B cell (primary cell): Measurements from ENCODE around the gene ITFG1. TPM values are rescaled to one million over a fixed set of nuclear protein-coding genes. Genes with fewer than 3 reads are reported as not detected.
"Not testable (repeated sequence)": the region's sequence is repeated elsewhere in the genome, so short reads cannot be mapped to it uniquely, and the experiment has no call there.

ENCODE experiments used
- ATAC-seq: fragments of 200-7000 bp; cut with Tn5 transposase; one replicate; pipeline ENCODE4 v1.10.0; 2021; ENCODE audit warnings: low read depth, mild to moderate bottlenecking, moderate number of reproducible peaks, moderate library complexity
- CTCF ChIA-PET: fragments of 350-600 bp; sonication (Branson Sonifier 250); formaldehyde crosslinking; loops from one replicate; lab custom pipeline; 2021; ENCODE audit warnings: antibody characterized with exemption, inconsistent platforms; lab: Charles Lee
- POLR2A ChIA-PET: fragments of 350-600 bp; sonication (Branson Sonifier 250); formaldehyde crosslinking; loops from one replicate; lab custom pipeline; 2021; ENCODE audit warnings: antibody characterized with exemption; lab: Charles Lee
- DNase-seq: peaks from one replicate; pipeline ENCODE4 v3.0.0; 2013
- H2AFZ ChIP-seq: 2 replicates; pipeline ENCODE4 v1.6.1; 2012; ENCODE audit warnings: mild to moderate bottlenecking, low read depth, low read length; ENCODE audit not compliant: insufficient read depth, poor library complexity, severe bottlenecking
- H3K27ac ChIP-seq, 2 donors: 1 replicate in 1 of 2; 2 replicates in 1 of 2; pipeline ENCODE4 v1.5.1; 2012 to 2013; ENCODE audit warnings: low read length in 2 of 2, mild to moderate bottlenecking in 2 of 2, moderate library complexity in 1 of 2
- H3K27me3 ChIP-seq, 4 experiments: fragments of 200-600 bp in 1 of 4; sonication (generic) in 1 of 4; replicated peaks in 1 of 4; 1 replicate in 2 of 4; 2 replicates in 2 of 4; pipeline versions ENCODE4 v1.6.1 to v1.7.0; 2013 to 2016; ENCODE audit warnings: low read length in 3 of 4, mild to moderate bottlenecking in 2 of 4, mixed read lengths in 1 of 4, moderate library complexity in 1 of 4; ENCODE audit not compliant: insufficient read depth in 4 of 4, control insufficient read depth in 3 of 4; ENCODE audit errors: control extremely low read depth in 1 of 4
- H3K36me3 ChIP-seq, 2 experiments: replicated peaks in 1 of 2; 1 replicate in 1 of 2; 2 replicates in 1 of 2; pipeline versions ENCODE4 v1.6.1 to v1.7.1; 2013; ENCODE audit warnings: low read length in 1 of 2; ENCODE audit not compliant: insufficient read depth in 2 of 2, control insufficient read depth in 1 of 2; ENCODE audit errors: control extremely low read depth in 1 of 2, extremely low read depth in 1 of 2
- H3K4me1 ChIP-seq, 2 donors: fragments of 200-600 bp in 1 of 2; sonication (generic) in 1 of 2; 1 replicate in 1 of 2; 2 replicates in 1 of 2; pipeline versions ENCODE4 v1.5.1 to v1.6.1; 2013 to 2017; ENCODE audit warnings: low read length in 2 of 2; ENCODE audit not compliant: control insufficient read depth in 2 of 2, insufficient read depth in 2 of 2
- H3K4me2 ChIP-seq: replicated peaks from 2 replicates; pipeline ENCODE3; 2012; ENCODE audit warnings: mild to moderate bottlenecking, low read depth, low read length; ENCODE audit not compliant: poor library complexity, severe bottlenecking
- H3K4me3 ChIP-seq, 5 experiments: fragments of 200-600 bp in 1 of 5; sonication (generic) in 1 of 5; 1 replicate in 3 of 5; 2 replicates in 2 of 5; pipeline versions ENCODE4 v1.5.1 to v1.7.0; 2011 to 2016; ENCODE audit warnings: low read length in 4 of 5, mild to moderate bottlenecking in 4 of 5, low read depth in 2 of 5, control low read depth in 1 of 5, moderate library complexity in 1 of 5; ENCODE audit not compliant: insufficient read depth in 1 of 5; ENCODE audit errors: control extremely low read depth in 1 of 5, extremely low read depth in 1 of 5
- H3K79me2 ChIP-seq: fragments of 200-600 bp; sonication (generic); one replicate; pipeline ENCODE4 v1.6.0; 2016; ENCODE audit warnings: low read length; ENCODE audit not compliant: control insufficient read depth, insufficient read depth
- H3K9ac ChIP-seq: fragments of 200-600 bp; sonication (generic); 2 replicates; pipeline ENCODE4 v1.6.1; 2017; ENCODE audit warnings: mild to moderate bottlenecking, low read length, moderate library complexity
- H3K9me3 ChIP-seq, 3 donors: one replicate each; pipeline versions ENCODE4 v1.6.1 to v1.7.1; 2013; ENCODE audit warnings: low read length in 2 of 3; ENCODE audit not compliant: control insufficient read depth in 2 of 3, insufficient read depth in 1 of 3; ENCODE audit errors: control extremely low read depth in 1 of 3
- H4K20me1 ChIP-seq: 2 replicates; pipeline ENCODE4 v1.6.0; 2012; ENCODE audit warnings: mild to moderate bottlenecking, low read length; ENCODE audit not compliant: insufficient read depth, control insufficient read depth, poor library complexity, severe bottlenecking
- H3K27ac Mint-ChIP-seq: one replicate; pipeline ENCODE4 v1.8.0; 2021; ENCODE audit warnings: mixed read lengths
- H3K27me3 Mint-ChIP-seq: one replicate; pipeline ENCODE4 v1.8.0; 2021; ENCODE audit warnings: mixed read lengths
- H3K4me1 Mint-ChIP-seq: one replicate; pipeline ENCODE4 v1.8.0; 2021; ENCODE audit warnings: mixed read lengths
- H3K4me3 Mint-ChIP-seq: one replicate; pipeline ENCODE4 v1.8.0; 2021; ENCODE audit warnings: mixed read lengths
- H3K9me3 Mint-ChIP-seq: one replicate; pipeline ENCODE4 v1.8.0; 2022; ENCODE audit warnings: mixed read lengths; ENCODE audit not compliant: insufficient read depth
- CTCF ChIP-seq: fragments of 200-600 bp; IDR thresholded peaks from one replicate; pipeline ENCODE4 v1.8.0; 2022; ENCODE audit warnings: antibody characterized with exemption, mild to moderate bottlenecking
- EZH2 ChIP-seq: IDR thresholded peaks from 2 replicates; pipeline ENCODE4 v1.6.1; 2012; ENCODE audit warnings: borderline replicate concordance, low read depth, mild to moderate bottlenecking, moderate library complexity, low read length; ENCODE audit not compliant: insufficient read depth, poor library complexity, severe bottlenecking
- WGBS: methylation state at CpG from one replicate; pipeline ENCODE4 v1.1.5; 2013; ENCODE audit warnings: missing lambda C conversion rate; ENCODE audit not compliant: insufficient coverage; 5-methylcytosine and 5-hydroxymethylcytosine counted together
- intact Hi-C: fragments of 100-400 bp; cut with micrococcal nuclease; formaldehyde crosslinking; loops from one replicate; pipeline ENCODE4 v1.10.0; 2022
- polyA plus RNA-seq: library from polyadenylated mRNA; depleted of rRNA; stranded (reverse); fragments of >200 nt; gene quantifications from 2 replicates; pipeline ENCODE4 v1.2.3, GENCODE V29; 2012
- total RNA-seq, 2 donors: library from RNA; stranded (reverse); fragments of 120-200 nt in 1 of 2; gene quantifications; 1 replicate in 1 of 2; 2 replicates in 1 of 2; pipeline versions ENCODE4 v1.2.3 to v1.2.4, GENCODE V29; 2013 to 2022

Gene ITFG1
- total and polyA plus RNA-seq, 2 donors (not counting 1 experiment from before 2014, with no cell fraction given), result 9.7 to 40.4 TPM

DNA sequence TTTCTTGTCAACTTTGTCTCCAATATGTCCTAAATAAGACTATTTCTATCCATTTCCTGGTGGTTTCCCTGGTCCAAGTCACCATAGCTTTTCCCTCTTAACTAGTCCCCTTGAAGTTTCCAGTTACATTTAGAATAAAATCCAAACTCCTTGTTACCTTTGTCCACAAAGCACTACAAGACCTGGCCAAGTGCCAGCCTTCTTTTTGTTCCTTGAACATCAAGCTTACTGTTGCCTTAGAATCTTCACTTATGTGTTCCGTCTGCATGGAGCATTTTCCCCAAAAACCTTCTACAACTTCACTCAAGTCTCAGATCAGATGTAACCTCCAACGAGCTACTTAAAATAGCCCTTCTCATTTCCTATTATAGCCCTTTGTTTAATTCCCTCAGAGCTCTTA lies 101.4 kb downstream of the ITFG1 start:
- Histone ChIP-seq H3K4me3 (no peak overlapping the region), H3K4me2 (no peak overlapping the region), H3K27me3 (no peaks in the 10 kb centered on the region), H3K9ac (no peak overlapping the region), H3K27ac (no peak overlapping the region), H3K9me3 (peaks cover 0 to 6% (median 0%) of the 10 kb centered on the region in 3 donors), H4K20me1 (no peaks in the 10 kb centered on the region), H2AFZ (no peak overlapping the region), H3K36me3 (peaks cover 0 to 7% of the 10 kb centered on the region in 2 experiments), H3K4me1 (no peaks in the 10 kb centered on the region), H3K79me2 (no peaks in the 10 kb centered on the region)
- Mint-ChIP-seq H3K27ac (no peak overlapping the region), H3K4me1 (no peaks in the 10 kb centered on the region), H3K9me3 (no peaks in the 10 kb centered on the region), H3K4me3 (no peak overlapping the region), H3K27me3 (no peaks in the 10 kb centered on the region)
- CTCF ChIA-PET, result interaction anchor here (1.1 kb wide), 1 partner anchor 183 kb away, joined by 3 read pairs; no protein-coding TSS in a partner anchor
- intact Hi-C loops, result no loop called here
- 100% methylated on average over 1 of the region's 2 CpGs for WGBS
- DNase-seq (no peak), ATAC-seq (no peak)
- POLR2A ChIA-PET, result no interaction called here
- TF ChIP-seq CTCF (no peak), EZH2 (no peak)

- Histone ChIP-seq H3K4me2 (no peak overlapping the region), H3K36me3 (peaks cover 0 to 3% of the 10 kb centered on the region in 2 experiments), H2AFZ (no peak overlapping the region), H3K4me3 (no peak overlapping the region), H3K79me2 (no peaks in the 10 kb centered on the region), H3K9me3 (peaks cover 0 to 6% (median 2%) of the 10 kb centered on the region in 3 donors), H3K4me1 (no peaks in the 10 kb centered on the region), H3K9ac (no peak overlapping the region), H3K27me3 (no peaks in the 10 kb centered on the region), H4K20me1 (no peaks in the 10 kb centered on the region), H3K27ac (no peak overlapping the region)
- TF ChIP-seq CTCF, result no peak
- no peak for TF ChIP-seq EZH2
- intact Hi-C loops, result no loop called here
- peaks cover 6% of the 10 kb centered on the region for H3K9me3 Mint-ChIP-seq
- ChIA-PET CTCF (interaction anchor here (1.1 kb wide), 1 partner anchor 183 kb away, joined by 3 read pairs; no protein-coding TSS in a partner anchor), POLR2A (no interaction called here)
- DNase-seq (no peak), ATAC-seq (no peak)
- H3K27me3 Mint-ChIP-seq, result no peaks in the 10 kb centered on the region
- no peaks in the 10 kb centered on the region for H3K4me1 Mint-ChIP-seq
- no peak overlapping the region for H3K27ac Mint-ChIP-seq
- WGBS, result 100% methylated on average over 2 of the region's 2 CpGs
- H3K4me3 Mint-ChIP-seq, result no peak overlapping the region
These were observed 102.0 kb downstream of the ITFG1 start for GRCh38 chr16:47358816-47359215.

DNA sequence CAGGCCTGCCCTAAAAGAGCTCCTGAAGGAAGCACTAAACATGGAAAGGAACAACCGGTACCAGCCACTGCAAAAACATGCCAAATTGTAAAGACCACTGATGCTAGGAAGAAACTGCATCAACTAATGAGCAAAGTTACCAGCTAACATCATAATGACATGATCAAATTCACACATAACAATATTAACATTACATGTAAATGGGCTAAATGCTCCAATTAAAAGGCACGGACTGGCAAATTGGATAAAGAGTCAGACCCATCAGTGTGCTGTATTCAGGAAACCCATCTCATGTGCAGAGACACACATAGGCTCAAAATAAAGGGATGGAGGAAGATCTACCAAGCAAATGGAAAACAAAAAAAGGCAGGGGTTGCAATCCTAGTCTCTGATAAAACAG lies 111.8 kb downstream of the ITFG1 start:
- peaks cover 19% of the 10 kb centered on the region for H3K9me3 Mint-ChIP-seq
- WGBS, result no CpG with 5 or more reads among the region's 2 CpGs
- ATAC-seq, H3K9ac ChIP-seq, H3K27ac Mint-ChIP-seq, H3K36me3 ChIP-seq, H3K4me2 ChIP-seq, H3K79me2 ChIP-seq, H4K20me1 ChIP-seq, POLR2A ChIA-PET, DNase-seq, H3K4me3 Mint-ChIP-seq, H3K27me3 ChIP-seq, H3K4me1 Mint-ChIP-seq, H2AFZ ChIP-seq, H3K4me3 ChIP-seq, intact Hi-C loops, H3K4me1 ChIP-seq, CTCF ChIA-PET, H3K27ac ChIP-seq, H3K27me3 Mint-ChIP-seq: not testable (repeated sequence)
- peaks cover 3 to 11% (median 3%) of the 10 kb centered on the region in 3 donors for H3K9me3 ChIP-seq
